ENCODE data around the gene CMBL.

GRCh38 chr5:10262995-10263394 lies 44.7 kb downstream of the CMBL start:
- TF ChIP-seq, protein P1, sequence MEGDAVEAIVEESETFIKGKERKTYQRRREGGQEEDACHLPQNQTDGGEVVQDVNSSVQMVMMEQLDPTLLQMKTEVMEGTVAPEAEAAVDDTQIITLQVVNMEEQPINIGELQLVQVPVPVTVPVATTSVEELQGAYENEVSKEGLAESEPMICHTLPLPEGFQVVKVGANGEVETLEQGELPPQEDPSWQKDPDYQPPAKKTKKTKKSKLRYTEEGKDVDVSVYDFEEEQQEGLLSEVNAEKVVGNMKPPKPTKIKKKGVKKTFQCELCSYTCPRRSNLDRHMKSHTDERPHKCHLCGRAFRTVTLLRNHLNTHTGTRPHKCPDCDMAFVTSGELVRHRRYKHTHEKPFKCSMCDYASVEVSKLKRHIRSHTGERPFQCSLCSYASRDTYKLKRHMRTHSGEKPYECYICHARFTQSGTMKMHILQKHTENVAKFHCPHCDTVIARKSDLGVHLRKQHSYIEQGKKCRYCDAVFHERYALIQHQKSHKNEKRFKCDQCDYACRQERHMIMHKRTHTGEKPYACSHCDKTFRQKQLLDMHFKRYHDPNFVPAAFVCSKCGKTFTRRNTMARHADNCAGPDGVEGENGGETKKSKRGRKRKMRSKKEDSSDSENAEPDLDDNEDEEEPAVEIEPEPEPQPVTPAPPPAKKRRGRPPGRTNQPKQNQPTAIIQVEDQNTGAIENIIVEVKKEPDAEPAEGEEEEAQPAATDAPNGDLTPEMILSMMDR (IDR thresholded peaks at IDR 0.05) = no peak
- TF ChIP-seq EZH2 (IDR thresholded peaks at IDR 0.05; ENCODE audit: borderline replicate concordance, insufficient read depth, low read depth, low read length, poor library complexity, severe bottlenecking) = no peak

Measured in B cell (primary cell).